ENCODE data around the gene MON1B.
"Not testable (repeated sequence)": the region's sequence is repeated elsewhere in the genome, so short reads cannot be mapped to it uniquely, and the experiment has no call there.

The MON1B gene

DNA sequence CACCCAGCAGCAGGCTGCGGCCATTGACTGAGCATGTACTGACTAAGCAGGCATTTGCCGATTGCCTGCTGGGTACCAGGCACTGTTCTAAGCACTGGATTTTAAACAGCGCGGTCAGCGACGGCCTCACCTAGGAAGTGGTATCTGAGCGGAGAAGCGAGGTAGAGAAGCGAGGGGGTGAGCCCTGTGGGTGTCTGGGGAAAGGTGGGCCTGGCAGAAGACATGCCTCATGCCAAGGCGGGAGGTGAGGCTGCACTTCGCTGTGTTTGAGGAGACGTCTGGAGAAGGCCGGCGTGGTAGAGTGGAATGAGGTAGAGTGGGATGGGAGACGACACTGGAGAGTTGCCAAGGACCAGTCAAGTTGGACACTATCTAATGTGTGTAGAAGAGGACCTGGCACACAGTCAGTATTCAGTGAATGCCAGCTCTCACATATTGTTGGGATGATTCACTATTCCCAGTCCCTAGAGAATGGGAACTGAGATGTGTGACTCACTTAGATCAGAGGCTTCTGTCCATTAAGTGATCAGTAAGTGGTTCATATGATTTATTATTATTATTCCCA lies 22.6 kb downstream of the MON1B start:
- Mint-ChIP-seq H3K27ac (peak overlapping the region; percentile 46), H3K36me3 (ENCODE audit: low read depth) (no peaks in the 10 kb centered on the region), H3K27me3 (no peaks in the 10 kb centered on the region), H3K4me3 (peak overlapping the region; percentile 75), H3K9me3 (no peaks in the 10 kb centered on the region), H3K4me1 (peaks cover 15% of the 10 kb centered on the region)
- ATAC-seq: no peak
- DNase-seq: no peak

GRCh38 chr16:77214411-77215138 lies 23.6 kb downstream of the MON1B start:
- ATAC-seq (no peak), DNase-seq (no peak)
- H3K9me3 Mint-ChIP-seq: no peaks in the 10 kb centered on the region
- H3K27me3 Mint-ChIP-seq: no peaks in the 10 kb centered on the region
- H3K27ac Mint-ChIP-seq: no peak overlapping the region
- no peaks in the 10 kb centered on the region for H3K36me3 Mint-ChIP-seq (ENCODE audit: low read depth)
- no peak overlapping the region for H3K4me3 Mint-ChIP-seq
- peaks cover 15% of the 10 kb centered on the region for H3K4me1 Mint-ChIP-seq

DNA sequence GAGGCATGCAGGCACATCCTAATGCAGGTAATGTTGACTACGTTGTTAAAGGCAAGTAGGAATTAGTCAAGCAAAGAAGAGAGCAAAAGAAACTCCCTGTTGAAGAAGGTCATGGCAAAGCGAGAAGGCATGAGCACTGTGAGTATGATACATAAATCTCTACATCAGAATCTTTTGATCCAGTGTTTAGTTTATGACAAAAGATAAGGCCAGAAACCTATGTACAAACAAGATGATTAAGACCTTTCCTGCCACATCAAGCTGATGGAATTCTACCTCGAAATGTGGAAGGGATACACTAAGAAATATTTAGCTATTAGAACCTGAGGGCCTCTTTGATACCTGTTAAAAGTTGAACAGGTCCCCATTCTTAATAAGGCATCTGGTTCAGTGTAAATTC lies 28.4 kb downstream of the MON1B start:
- ATAC-seq: no peak
- no peaks in the 10 kb centered on the region for H3K4me1 Mint-ChIP-seq
- no peak overlapping the region for H3K4me3 Mint-ChIP-seq
- H3K9me3 Mint-ChIP-seq: no peaks in the 10 kb centered on the region
- no peak for DNase-seq
- H3K27me3 Mint-ChIP-seq: no peaks in the 10 kb centered on the region
- H3K36me3 Mint-ChIP-seq (ENCODE audit: low read depth): no peaks in the 10 kb centered on the region
- no peak overlapping the region for H3K27ac Mint-ChIP-seq

DNA sequence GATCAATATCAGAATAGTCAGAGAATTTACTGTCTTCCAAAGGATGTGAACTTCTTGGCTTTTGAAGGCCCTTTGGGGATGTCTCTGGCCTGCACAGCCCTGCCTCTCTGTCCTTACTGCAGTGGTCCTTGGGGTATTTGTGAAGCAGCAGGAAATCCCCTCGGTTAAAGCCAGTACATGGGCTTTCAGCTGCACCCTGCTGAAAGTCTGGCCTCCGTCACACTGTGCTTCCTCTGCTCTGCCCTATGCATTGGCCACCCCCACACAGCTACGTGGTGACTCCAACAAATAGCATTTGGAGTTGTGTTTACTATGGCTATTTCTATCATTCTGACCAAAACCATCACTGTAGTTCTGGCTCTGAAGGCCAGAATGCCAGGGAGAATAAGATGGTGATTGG lies 29.4 kb downstream of the MON1B start:
- ATAC-seq: no peak
- Mint-ChIP-seq H3K27ac (no peak overlapping the region), H3K4me1 (no peaks in the 10 kb centered on the region), H3K36me3 (ENCODE audit: low read depth) (no peaks in the 10 kb centered on the region), H3K4me3 (no peak overlapping the region), H3K9me3 (no peaks in the 10 kb centered on the region), H3K27me3 (peaks cover 2% of the 10 kb centered on the region)
- no peak for DNase-seq

- Mint-ChIP-seq H3K4me1 (no peaks in the 10 kb centered on the region), H3K36me3 (ENCODE audit: low read depth) (no peaks in the 10 kb centered on the region), H3K27me3 (peaks cover 6% of the 10 kb centered on the region), H3K27ac (no peak overlapping the region), H3K9me3 (no peaks in the 10 kb centered on the region), H3K4me3 (no peak overlapping the region)
- ATAC-seq (no peak), DNase-seq (no peak)
Observed at GRCh38 chr16:77221482-77221881, 30.5 kb downstream of the MON1B start.

DNA sequence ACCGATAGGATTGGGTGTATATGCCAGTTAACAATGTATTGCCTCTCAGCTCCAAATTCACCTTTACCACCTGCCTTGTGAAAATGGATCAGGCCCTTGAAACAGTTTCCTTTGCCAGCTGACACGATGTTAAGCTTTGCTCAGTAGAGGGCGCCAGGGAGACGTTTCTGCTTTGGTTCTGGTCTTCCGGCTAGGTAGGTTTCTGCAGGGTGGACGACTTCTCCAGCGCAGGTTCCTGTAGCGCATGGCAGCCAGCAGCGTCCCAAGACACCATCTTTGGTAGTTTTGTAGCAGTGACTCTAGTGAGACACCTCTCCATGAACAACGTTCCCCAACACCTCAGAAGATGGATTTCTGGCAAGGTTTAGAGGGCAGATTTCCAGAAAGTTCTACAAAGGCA lies 32.2 kb downstream of the MON1B start:
- no peak overlapping the region for H3K4me3 Mint-ChIP-seq
- no peak overlapping the region for H3K27ac Mint-ChIP-seq
- H3K9me3 Mint-ChIP-seq: no peaks in the 10 kb centered on the region
- ATAC-seq (no peak), DNase-seq (peak; percentile 41)
- H3K36me3 Mint-ChIP-seq (ENCODE audit: low read depth): no peaks in the 10 kb centered on the region
- H3K4me1 Mint-ChIP-seq: no peaks in the 10 kb centered on the region
- peaks cover 8% of the 10 kb centered on the region for H3K27me3 Mint-ChIP-seq

GRCh38 chr16:77225182-77225581 lies 34.2 kb downstream of the MON1B start:
- no peak overlapping the region for H3K27ac Mint-ChIP-seq
- H3K9me3 Mint-ChIP-seq: no peaks in the 10 kb centered on the region
- no peaks in the 10 kb centered on the region for H3K4me1 Mint-ChIP-seq
- peaks cover 10% of the 10 kb centered on the region for H3K27me3 Mint-ChIP-seq
- no peaks in the 10 kb centered on the region for H3K36me3 Mint-ChIP-seq (ENCODE audit: low read depth)
- no peak overlapping the region for H3K4me3 Mint-ChIP-seq
- ATAC-seq: no peak
- no peak for DNase-seq

- Mint-ChIP-seq H3K9me3 (no peaks in the 10 kb centered on the region), H3K4me3 (no peak overlapping the region), H3K27ac (no peak overlapping the region), H3K4me1 (no peaks in the 10 kb centered on the region), H3K36me3 (ENCODE audit: low read depth) (no peaks in the 10 kb centered on the region), H3K27me3 (peaks cover 16% of the 10 kb centered on the region)
- DNase-seq (no peak), ATAC-seq (peak; percentile 61)
Observed at GRCh38 chr16:77227745-77228144, 36.8 kb downstream of the MON1B start.

DNA sequence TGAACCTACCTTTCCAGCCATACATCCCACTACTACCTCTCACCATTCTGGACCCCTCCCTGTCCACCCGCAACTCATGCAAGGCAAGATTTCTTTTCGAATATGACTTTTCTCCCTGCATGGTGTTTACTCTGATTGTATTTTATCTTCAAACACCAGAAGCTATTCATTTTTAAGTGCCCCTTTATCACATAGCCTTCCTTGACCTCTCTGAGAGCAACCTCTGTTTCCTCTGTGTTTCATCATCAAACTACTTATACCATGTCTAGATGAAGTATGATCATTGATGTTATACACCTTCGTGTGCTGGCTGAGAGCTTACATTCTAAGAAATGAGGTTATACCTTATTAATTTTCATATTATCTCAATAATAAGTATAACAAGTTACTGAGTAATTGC lies 40.1 kb downstream of the MON1B start:
- Mint-ChIP-seq H3K27ac (no peak overlapping the region), H3K36me3 (ENCODE audit: low read depth) (no peaks in the 10 kb centered on the region), H3K9me3 (no peaks in the 10 kb centered on the region), H3K4me1 (no peaks in the 10 kb centered on the region), H3K4me3 (no peak overlapping the region), H3K27me3 (peaks cover 26% of the 10 kb centered on the region)
- DNase-seq (no peak), ATAC-seq (no peak)

DNA sequence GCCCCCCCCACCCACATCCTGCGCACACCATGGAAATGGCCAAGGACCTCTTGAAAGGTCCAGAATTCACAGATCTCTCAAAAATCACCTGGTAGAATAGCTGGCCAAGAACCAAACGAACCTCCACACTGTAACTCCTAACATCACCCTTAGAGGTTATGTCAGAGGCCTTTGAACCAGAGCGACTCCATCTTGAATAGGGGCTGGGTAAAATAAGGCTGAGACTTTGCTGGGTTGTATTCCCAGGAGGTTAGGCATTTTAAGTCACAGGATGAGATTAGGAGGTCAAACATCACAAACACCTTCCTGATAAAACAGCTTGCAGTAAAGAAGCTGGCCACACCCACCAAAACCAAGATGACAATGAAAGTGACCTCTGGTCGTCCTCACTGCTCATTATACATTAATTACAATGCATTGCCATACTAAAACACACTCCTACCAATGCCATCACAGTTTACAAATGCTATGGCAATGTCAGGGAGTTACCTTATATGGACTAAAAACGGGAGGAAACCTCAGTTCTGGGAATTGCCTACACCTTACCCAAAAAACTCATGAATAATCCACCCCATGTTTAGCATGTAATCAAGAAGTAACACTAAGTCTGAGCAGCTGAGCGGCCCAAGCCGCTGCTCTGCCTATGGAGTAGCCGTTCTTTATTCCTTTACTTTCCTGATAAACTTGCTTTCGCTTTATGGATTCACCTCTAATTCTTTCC lies 43.0 kb downstream of the MON1B start:
- H3K4me1 Mint-ChIP-seq: peaks cover 4% of the 10 kb centered on the region

DNA sequence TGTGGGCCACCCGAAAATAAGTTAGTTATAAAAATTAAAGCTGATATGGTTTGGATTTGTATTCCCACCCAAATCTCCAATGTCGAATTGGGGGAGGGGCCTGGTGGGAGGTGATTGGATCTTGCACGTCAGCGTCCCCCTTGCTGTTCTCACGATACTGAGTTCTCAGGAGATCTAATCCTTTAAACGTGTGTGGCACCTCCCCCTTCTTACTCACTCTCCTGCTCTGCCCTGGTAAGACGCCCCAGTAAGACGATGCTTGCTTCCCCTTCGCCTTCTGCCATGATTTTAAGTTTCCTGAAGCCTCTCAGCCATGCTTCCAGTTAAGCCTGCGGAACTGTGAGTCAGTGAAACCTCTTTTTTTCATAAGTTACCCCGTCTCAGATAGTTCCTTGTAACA lies 43.6 kb downstream of the MON1B start:
- Mint-ChIP-seq H3K9me3 (no peaks in the 10 kb centered on the region), H3K4me1 (peaks cover 4% of the 10 kb centered on the region), H3K27me3 (peaks cover 23% of the 10 kb centered on the region), H3K27ac (no peak overlapping the region), H3K4me3 (no peak overlapping the region), H3K36me3 (ENCODE audit: low read depth) (no peaks in the 10 kb centered on the region)
- ATAC-seq: no peak
- DNase-seq: no peak

More for the DNA sequence above, 43.0 kb downstream of the MON1B start:
- H3K36me3 Mint-ChIP-seq (ENCODE audit: low read depth): no peaks in the 10 kb centered on the region
- H3K4me3 Mint-ChIP-seq: no peak overlapping the region
- no peak for ATAC-seq
- no peaks in the 10 kb centered on the region for H3K9me3 Mint-ChIP-seq
- no peak overlapping the region for H3K27ac Mint-ChIP-seq
- no peak for DNase-seq
- H3K27me3 Mint-ChIP-seq: peaks cover 23% of the 10 kb centered on the region

- Mint-ChIP-seq H3K27me3 (peaks cover 18% of the 10 kb centered on the region), H3K4me1 (peaks cover 4% of the 10 kb centered on the region), H3K9me3 (no peaks in the 10 kb centered on the region), H3K36me3 (ENCODE audit: low read depth) (no peaks in the 10 kb centered on the region), H3K4me3 (no peak overlapping the region), H3K27ac (no peak overlapping the region)
- peak; percentile 89 for DNase-seq
- ATAC-seq: peak; percentile 95
Observed at GRCh38 chr16:77236063-77236511, 45.1 kb downstream of the MON1B start.

GRCh38 chr16:77238593-77238992 lies 47.6 kb downstream of the MON1B start:
- Mint-ChIP-seq H3K4me1 (peaks cover 4% of the 10 kb centered on the region), H3K4me3 (no peak overlapping the region), H3K36me3 (ENCODE audit: low read depth) (no peaks in the 10 kb centered on the region), H3K9me3 (no peaks in the 10 kb centered on the region), H3K27me3 (peaks cover 14% of the 10 kb centered on the region), H3K27ac (no peak overlapping the region)
- no peak for ATAC-seq
- DNase-seq: no peak

GRCh38 chr16:77242471-77242870 lies 51.5 kb downstream of the MON1B start:
- DNase-seq; H3K36me3 Mint-ChIP-seq (ENCODE audit: low read depth); H3K27ac Mint-ChIP-seq; H3K4me3 Mint-ChIP-seq; H3K27me3 Mint-ChIP-seq; H3K4me1 Mint-ChIP-seq; ATAC-seq; H3K9me3 Mint-ChIP-seq: not testable (repeated sequence)

- no peak for ATAC-seq
- H3K4me1 Mint-ChIP-seq: no peaks in the 10 kb centered on the region
- no peak for DNase-seq
- no peak overlapping the region for H3K27ac Mint-ChIP-seq
- H3K4me3 Mint-ChIP-seq: no peak overlapping the region
- H3K27me3 Mint-ChIP-seq: peaks cover 1% of the 10 kb centered on the region
- H3K9me3 Mint-ChIP-seq: no peaks in the 10 kb centered on the region
- no peaks in the 10 kb centered on the region for H3K36me3 Mint-ChIP-seq (ENCODE audit: low read depth)
Observed at GRCh38 chr16:77246150-77246549, 55.2 kb downstream of the MON1B start.

Data from activated naive CD8-positive, alpha-beta T cell treated with anti-CD3 and anti-CD28 coated beads, Interleukin-2, amount 50 U/mL, for 24 hours (primary cell).